GM21360 (cell line): ENCODE measurements around the gene C11orf65.
"Not testable (repeated sequence)": the region's sequence is repeated elsewhere in the genome, so short reads cannot be mapped to it uniquely, and the experiment has no call there.

ENCODE experiments used
- ATAC-seq: cut with Tn5 transposase; IDR thresholded peaks from one replicate; pipeline ENCODE4 v1.9.1; 2021; ENCODE audit warnings: mild to moderate bottlenecking, moderate library complexity; ENCODE audit not compliant: unreplicated experiment

The C11orf65 gene

GRCh38 chr11:108373505-108373904, 93.8 kb downstream of the C11orf65 start:
- not testable (repeated sequence) for ATAC-seq

- ATAC-seq = no peak
Observed at GRCh38 chr11:108370990-108371389, 96.3 kb downstream of the C11orf65 start.

- ATAC-seq = no peak
Observed at GRCh38 chr11:108370315-108370714, 97.0 kb downstream of the C11orf65 start.

- ATAC-seq = no peak
Observed at GRCh38 chr11:108369064-108369463, 98.3 kb downstream of the C11orf65 start.

- no peak for ATAC-seq
Observed at GRCh38 chr11:108368134-108368533, 99.2 kb downstream of the C11orf65 start.

- ATAC-seq = no peak
Observed at GRCh38 chr11:108364159-108364558, 103.2 kb downstream of the C11orf65 start.

GRCh38 chr11:108351468-108351867, 115.9 kb downstream of the C11orf65 start:
- ATAC-seq = no peak

- no peak for ATAC-seq
Observed at GRCh38 chr11:108346451-108346850, 120.9 kb downstream of the C11orf65 start.

GRCh38 chr11:108345767-108346166, 121.6 kb downstream of the C11orf65 start:
- ATAC-seq = no peak

GRCh38 chr11:108343714-108344113, 123.6 kb downstream of the C11orf65 start:
- ATAC-seq = no peak

- ATAC-seq = no peak
Observed at GRCh38 chr11:108341654-108342053, 125.7 kb downstream of the C11orf65 start.

- ATAC-seq = no peak
Observed at GRCh38 chr11:108340973-108341372, 126.4 kb downstream of the C11orf65 start.

- ATAC-seq = no peak
Observed at GRCh38 chr11:108338750-108339149, 128.6 kb downstream of the C11orf65 start.

GRCh38 chr11:108333403-108333899, 133.9 kb downstream of the C11orf65 start:
- no peak for ATAC-seq
